ENCODE data around the gene ASPSCR1.

GRCh38 chr17:81968396-81968745 is 9.1 kb upstream of the ASPSCR1 start:
- TF ChIP-seq CTCF (IDR thresholded peaks at IDR 0.05; ENCODE audit: control extremely low read depth in 1 of 3, insufficient read depth in 1 of 3, low read depth in 1 of 3, low read length in 3 of 3) (no peak), EZH2 (IDR thresholded peaks at IDR 0.05; ENCODE audit: low read depth, low read length, severe bottlenecking) (no peak), CHD1 (IDR thresholded peaks at IDR 0.05; ENCODE audit: low read depth, low read length) (no peak), SIN3A (conservative IDR thresholded peaks at IDR 0.05 in 1 of 2, IDR thresholded peaks at IDR 0.05 in 1 of 2; ENCODE audit: low read depth in 1 of 2, low read length in 2 of 2) (no peak), EGR1 (IDR thresholded peaks at IDR 0.05; ENCODE audit: borderline replicate concordance, low read depth, low read length) (no peak), ATF3 (IDR thresholded peaks at IDR 0.05; ENCODE audit: insufficient read depth, low read depth, low read length) (no peak)
